Stimulated activated CD8-positive, alpha-beta memory T cell treated with anti-CD3 and anti-CD28 coated beads, Interleukin-4, amount 100 ng/mL, for 24 hours (primary cell): ENCODE results near the gene ATP11B.
"Not testable (repeated sequence)": the region's sequence is repeated elsewhere in the genome, so short reads cannot be mapped to it uniquely, and the experiment has no call there.

Source experiments
- DNase-seq: peaks from one replicate; pipeline ENCODE4 v3.0.0-alpha.2; 2020; ENCODE audit warnings: low read depth

Gene ATP11B

GRCh38 chr3:182837855-182838454 is 44.7 kb downstream of the ATP11B start:
- DNase-seq: no peak

- DNase-seq: no peak
These were observed 50.2 kb downstream of the ATP11B start for GRCh38 chr3:182843478-182843877.

- DNase-seq: no peak
These were observed 55.6 kb downstream of the ATP11B start for GRCh38 chr3:182848906-182849305.

GRCh38 chr3:182855076-182855475 is 61.8 kb downstream of the ATP11B start:
- DNase-seq: no peak

GRCh38 chr3:182861348-182861747 is 68.0 kb downstream of the ATP11B start:
- no peak for DNase-seq

- DNase-seq: no peak
These were observed 69.0 kb downstream of the ATP11B start for GRCh38 chr3:182862159-182862860.

GRCh38 chr3:182869059-182869458 is 75.8 kb downstream of the ATP11B start:
- DNase-seq: no peak

- not testable (repeated sequence) for DNase-seq
These were observed 77.6 kb downstream of the ATP11B start for GRCh38 chr3:182870917-182871316.

GRCh38 chr3:182879031-182879611 is 85.8 kb downstream of the ATP11B start:
- DNase-seq: no peak

GRCh38 chr3:182886497-182886896 is 93.2 kb downstream of the ATP11B start:
- DNase-seq: no peak

- no peak for DNase-seq
These were observed 96.8 kb downstream of the ATP11B start for GRCh38 chr3:182889948-182890629.

GRCh38 chr3:182891364-182891763 is 98.1 kb downstream of the ATP11B start:
- DNase-seq: no peak

GRCh38 chr3:182892226-182892625 is 98.9 kb downstream of the ATP11B start:
- no peak for DNase-seq

- DNase-seq: no peak
These were observed 102.3 kb downstream of the ATP11B start for GRCh38 chr3:182895513-182896112.

- no peak for DNase-seq
These were observed 103.2 kb downstream of the ATP11B start for GRCh38 chr3:182896553-182896952.

GRCh38 chr3:182902236-182902635 is 108.9 kb downstream of the ATP11B start:
- DNase-seq: no peak

- DNase-seq: no peak
These were observed 110.9 kb downstream of the ATP11B start for GRCh38 chr3:182904164-182904563.

- no peak for DNase-seq
These were observed 112.3 kb downstream of the ATP11B start for GRCh38 chr3:182905623-182906022.

GRCh38 chr3:182906036-182906435 is 112.7 kb downstream of the ATP11B start:
- no peak for DNase-seq

GRCh38 chr3:182908471-182908870 is 115.2 kb downstream of the ATP11B start:
- no peak for DNase-seq

GRCh38 chr3:182909318-182910040 is 116.2 kb downstream of the ATP11B start:
- no peak for DNase-seq
